ENCODE results near the gene UNC13A.
A peak's percentile ranks its signal among the peaks of the same experiment; 100 is the strongest.
"Not testable (repeated sequence)": the region's sequence is repeated elsewhere in the genome, so short reads cannot be mapped to it uniquely, and the experiment has no call there.

The UNC13A gene

DNA sequence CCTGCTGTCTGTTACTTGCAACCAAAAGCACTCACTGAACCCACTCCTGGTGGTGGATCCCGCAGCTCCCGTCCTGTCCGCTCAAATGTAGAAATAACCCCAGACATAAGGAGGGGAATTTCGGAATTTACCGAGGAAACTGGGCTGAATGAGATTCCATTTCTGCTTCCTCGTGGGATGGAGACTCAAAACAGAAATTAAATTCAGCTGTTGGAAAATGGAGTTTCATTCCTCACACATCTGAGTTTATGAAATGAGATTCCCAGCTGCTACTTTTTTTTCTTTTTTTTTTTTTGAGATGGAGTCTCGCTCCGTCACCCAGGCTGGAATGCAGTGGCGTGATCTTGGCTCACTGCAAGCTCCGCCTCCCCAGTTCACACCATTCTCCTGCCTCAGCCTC is 88.4 kb downstream of the UNC13A start:
- no peaks in the 10 kb centered on the region for H3K27me3 ChIP-seq (ENCODE audit: insufficient read depth, low read length)
- 92% methylated on average over 10 of the region's 10 CpGs for WGBS
- no peak overlapping the region for H3K9ac ChIP-seq (ENCODE audit: low read depth, low read length)

GRCh38 chr19:17598953-17599352 is 89.2 kb downstream of the UNC13A start:
- Histone ChIP-seq H3K4me3 (ENCODE audit: low read length) (no peak overlapping the region), H3K27me3 (ENCODE audit: insufficient read depth, low read length) (no peaks in the 10 kb centered on the region), H3K4me1 (ENCODE audit: insufficient read depth, low read length) (peaks cover 6% of the 10 kb centered on the region; the same call in 1 of the 2 replicates), H3K9me3 (ENCODE audit: insufficient read depth, low read depth, low read length) (no peaks in the 10 kb centered on the region), H3K27ac (ENCODE audit: low read depth, low read length) (no peak overlapping the region), H3K9ac (ENCODE audit: low read depth, low read length) (no peak overlapping the region), H3K36me3 (ENCODE audit: insufficient read depth, low read length) (no peaks in the 10 kb centered on the region)
- 95% methylated on average over 9 of the region's 9 CpGs for WGBS

More for the DNA sequence above, 88.4 kb downstream of the UNC13A start:
- H3K4me1 ChIP-seq (ENCODE audit: insufficient read depth, low read length) = peaks cover 6% of the 10 kb centered on the region; the same call in 1 of the 2 replicates
- no peak overlapping the region for H3K4me3 ChIP-seq (ENCODE audit: low read length)
- H3K36me3 ChIP-seq (ENCODE audit: insufficient read depth, low read length) = no peaks in the 10 kb centered on the region
- no peak overlapping the region for H3K27ac ChIP-seq (ENCODE audit: low read depth, low read length)
- no peaks in the 10 kb centered on the region for H3K9me3 ChIP-seq (ENCODE audit: insufficient read depth, low read depth, low read length)

- not testable (repeated sequence) for H3K27me3 ChIP-seq (ENCODE audit: insufficient read depth, low read length); H3K36me3 ChIP-seq (ENCODE audit: insufficient read depth, low read length); H3K4me1 ChIP-seq (ENCODE audit: insufficient read depth, low read length); H3K27ac ChIP-seq (ENCODE audit: low read depth, low read length); H3K9ac ChIP-seq (ENCODE audit: low read depth, low read length); H3K9me3 ChIP-seq (ENCODE audit: insufficient read depth, low read depth, low read length); H3K4me3 ChIP-seq (ENCODE audit: low read length)
- 39% methylated on average over 8 of the region's 8 CpGs for WGBS
Measured at GRCh38 chr19:17598063-17598462, 90.1 kb downstream of the UNC13A start.

GRCh38 chr19:17594296-17594695 is 93.9 kb downstream of the UNC13A start:
- not testable (repeated sequence) for H3K36me3 ChIP-seq (ENCODE audit: insufficient read depth, low read length); H3K4me3 ChIP-seq (ENCODE audit: low read length); H3K9me3 ChIP-seq (ENCODE audit: insufficient read depth, low read depth, low read length); H3K9ac ChIP-seq (ENCODE audit: low read depth, low read length); H3K4me1 ChIP-seq (ENCODE audit: insufficient read depth, low read length); H3K27me3 ChIP-seq (ENCODE audit: insufficient read depth, low read length); H3K27ac ChIP-seq (ENCODE audit: low read depth, low read length)
- 80% methylated on average over 7 of the region's 7 CpGs for WGBS

DNA sequence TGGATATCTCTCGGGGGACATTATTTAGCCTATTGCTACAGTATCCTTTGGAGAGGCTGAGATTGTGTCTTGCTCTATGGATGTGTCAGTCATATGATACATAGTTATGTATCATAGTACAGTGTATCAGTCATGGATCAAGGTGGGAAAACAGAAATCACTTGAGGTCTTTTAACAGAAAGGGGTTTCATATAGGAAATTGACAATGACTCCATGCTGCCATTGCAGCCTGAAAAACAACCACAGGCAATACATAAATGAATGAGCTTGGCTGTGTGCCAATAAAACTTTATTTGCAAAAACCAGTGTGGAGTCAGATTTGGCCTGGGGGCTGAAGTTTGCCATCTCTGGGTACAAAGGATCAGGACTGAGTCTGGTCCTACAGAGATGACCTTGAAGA is 97.3 kb downstream of the UNC13A start:
- no peaks in the 10 kb centered on the region for H3K9me3 ChIP-seq (ENCODE audit: insufficient read depth, low read depth, low read length)
- no peak overlapping the region for H3K27ac ChIP-seq (ENCODE audit: low read depth, low read length)
- WGBS = 45% methylated on average over 1 of the region's 1 CpG
- no peak overlapping the region for H3K9ac ChIP-seq (ENCODE audit: low read depth, low read length)
- no peak overlapping the region for H3K4me3 ChIP-seq (ENCODE audit: low read length)
- H3K36me3 ChIP-seq (ENCODE audit: insufficient read depth, low read length) = no peaks in the 10 kb centered on the region
- no peaks in the 10 kb centered on the region for H3K27me3 ChIP-seq (ENCODE audit: insufficient read depth, low read length)
- H3K4me1 ChIP-seq (ENCODE audit: insufficient read depth, low read length) = no peaks in the 10 kb centered on the region

DNA sequence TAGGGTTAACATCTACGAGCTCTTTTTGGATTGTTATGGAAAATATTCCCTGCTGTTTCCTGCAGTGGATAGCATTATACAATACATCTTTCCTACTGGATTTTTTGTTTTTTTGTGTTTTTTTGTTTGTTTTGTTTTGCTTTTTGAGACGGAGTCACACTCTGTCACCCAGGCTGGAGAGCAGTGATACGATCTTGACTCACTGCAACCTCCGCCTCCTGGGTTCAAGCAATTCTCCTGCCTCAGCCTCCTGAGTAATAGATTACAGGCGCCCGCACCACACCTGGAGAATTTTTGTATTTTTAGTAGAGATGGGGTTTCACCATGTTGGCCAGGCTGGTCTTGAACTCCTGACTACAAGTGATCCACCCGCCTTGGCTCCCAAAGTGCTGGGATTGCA is 102.8 kb downstream of the UNC13A start:
- peaks cover 25% of the 10 kb centered on the region for H3K36me3 ChIP-seq (ENCODE audit: insufficient read depth, low read length)
- not testable (repeated sequence) for H3K27me3 ChIP-seq (ENCODE audit: insufficient read depth, low read length); H3K4me1 ChIP-seq (ENCODE audit: insufficient read depth, low read length); H3K4me3 ChIP-seq (ENCODE audit: low read length); H3K9me3 ChIP-seq (ENCODE audit: insufficient read depth, low read depth, low read length); H3K27ac ChIP-seq (ENCODE audit: low read depth, low read length); H3K9ac ChIP-seq (ENCODE audit: low read depth, low read length)
- 87% methylated on average over 6 of the region's 7 CpGs for WGBS

DNA sequence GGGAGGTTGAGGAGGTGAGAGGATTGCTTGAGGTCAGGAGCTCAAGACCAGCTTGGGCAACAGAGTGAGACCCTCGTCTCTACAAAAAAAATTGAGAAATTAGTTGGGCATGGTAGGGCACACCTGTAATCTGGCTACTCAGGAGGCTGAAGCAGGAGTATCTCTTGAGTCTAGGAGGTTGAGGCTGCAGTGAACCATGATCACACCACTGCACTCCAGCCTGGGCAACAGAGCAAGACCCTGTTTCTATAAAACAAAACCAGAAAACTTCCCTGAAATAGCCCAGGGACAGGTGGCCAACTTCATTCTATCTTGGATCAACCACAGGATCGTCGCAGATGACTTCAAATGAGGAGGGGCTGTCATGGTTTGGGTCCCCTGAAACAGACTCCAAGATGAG is 104.0 kb downstream of the UNC13A start:
- H3K4me1 ChIP-seq (ENCODE audit: insufficient read depth, low read length) = peaks cover 7% of the 10 kb centered on the region; the same call in 1 of the 2 replicates
- no peaks in the 10 kb centered on the region for H3K9me3 ChIP-seq (ENCODE audit: insufficient read depth, low read depth, low read length)
- H3K36me3 ChIP-seq (ENCODE audit: insufficient read depth, low read length) = peaks cover 26% of the 10 kb centered on the region
- H3K27me3 ChIP-seq (ENCODE audit: insufficient read depth, low read length) = no peaks in the 10 kb centered on the region
- H3K27ac ChIP-seq (ENCODE audit: low read depth, low read length) = no peak overlapping the region
- no peak overlapping the region for H3K9ac ChIP-seq (ENCODE audit: low read depth, low read length)
- H3K4me3 ChIP-seq (ENCODE audit: low read length) = no peak overlapping the region
- 88% methylated on average over 3 of the region's 3 CpGs for WGBS

- WGBS = 87% methylated on average over 8 of the region's 8 CpGs
- H3K4me1 ChIP-seq (ENCODE audit: insufficient read depth, low read length) = peaks cover 8% of the 10 kb centered on the region; the same call in 1 of the 2 replicates
- no peaks in the 10 kb centered on the region for H3K9me3 ChIP-seq (ENCODE audit: insufficient read depth, low read depth, low read length)
- no peak overlapping the region for H3K9ac ChIP-seq (ENCODE audit: low read depth, low read length)
- H3K27ac ChIP-seq (ENCODE audit: low read depth, low read length) = no peak overlapping the region
- H3K36me3 ChIP-seq (ENCODE audit: insufficient read depth, low read length) = peaks cover 32% of the 10 kb centered on the region
- no peak overlapping the region for H3K4me3 ChIP-seq (ENCODE audit: low read length)
- H3K27me3 ChIP-seq (ENCODE audit: insufficient read depth, low read length) = no peaks in the 10 kb centered on the region
Measured at GRCh38 chr19:17582613-17583012, 105.5 kb downstream of the UNC13A start.

DNA sequence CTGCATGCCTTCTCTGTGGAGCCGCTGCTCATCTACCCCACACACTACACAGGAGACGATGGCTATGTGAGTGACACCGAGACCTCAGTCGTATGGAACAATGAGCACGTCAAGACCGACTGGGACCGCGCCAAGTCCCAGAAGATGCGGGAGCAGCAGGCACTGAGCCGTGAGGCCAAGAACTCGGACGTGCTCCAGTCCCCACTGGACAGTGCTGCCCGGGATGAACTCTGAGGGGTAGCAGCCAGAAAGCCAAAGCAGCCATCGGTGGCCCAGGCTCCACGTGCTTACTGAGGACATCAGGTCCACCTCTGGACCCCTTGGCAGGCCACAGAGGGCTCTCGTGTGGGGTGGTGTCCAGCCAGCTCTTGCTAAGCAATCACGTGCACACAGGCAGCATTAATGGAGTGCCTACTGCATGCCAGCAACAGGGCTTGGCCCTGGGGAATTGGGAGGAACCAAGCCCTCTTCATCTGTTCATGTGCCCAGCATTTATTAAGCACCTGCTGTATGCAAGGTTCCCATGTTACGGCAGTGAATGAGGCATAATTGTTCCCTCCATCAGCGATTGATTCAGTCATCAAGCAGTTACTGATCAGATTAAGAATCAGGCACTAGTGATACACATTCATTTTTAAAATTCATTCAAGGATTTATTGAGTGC is 106.8 kb downstream of the UNC13A start:
- Histone ChIP-seq H3K27me3 (ENCODE audit: insufficient read depth, low read length) (no peaks in the 10 kb centered on the region), H3K4me3 (ENCODE audit: low read length) (no peak overlapping the region), H3K36me3 (ENCODE audit: insufficient read depth, low read length) (peaks cover 32% of the 10 kb centered on the region), H3K9me3 (ENCODE audit: insufficient read depth, low read depth, low read length) (no peaks in the 10 kb centered on the region), H3K9ac (ENCODE audit: low read depth, low read length) (no peak overlapping the region), H3K27ac (ENCODE audit: low read depth, low read length) (no peak overlapping the region), H3K4me1 (ENCODE audit: insufficient read depth, low read length) (peaks cover 8% of the 10 kb centered on the region; the same call in 1 of the 2 replicates)
- WGBS = 96% methylated on average over 19 of the region's 19 CpGs

DNA sequence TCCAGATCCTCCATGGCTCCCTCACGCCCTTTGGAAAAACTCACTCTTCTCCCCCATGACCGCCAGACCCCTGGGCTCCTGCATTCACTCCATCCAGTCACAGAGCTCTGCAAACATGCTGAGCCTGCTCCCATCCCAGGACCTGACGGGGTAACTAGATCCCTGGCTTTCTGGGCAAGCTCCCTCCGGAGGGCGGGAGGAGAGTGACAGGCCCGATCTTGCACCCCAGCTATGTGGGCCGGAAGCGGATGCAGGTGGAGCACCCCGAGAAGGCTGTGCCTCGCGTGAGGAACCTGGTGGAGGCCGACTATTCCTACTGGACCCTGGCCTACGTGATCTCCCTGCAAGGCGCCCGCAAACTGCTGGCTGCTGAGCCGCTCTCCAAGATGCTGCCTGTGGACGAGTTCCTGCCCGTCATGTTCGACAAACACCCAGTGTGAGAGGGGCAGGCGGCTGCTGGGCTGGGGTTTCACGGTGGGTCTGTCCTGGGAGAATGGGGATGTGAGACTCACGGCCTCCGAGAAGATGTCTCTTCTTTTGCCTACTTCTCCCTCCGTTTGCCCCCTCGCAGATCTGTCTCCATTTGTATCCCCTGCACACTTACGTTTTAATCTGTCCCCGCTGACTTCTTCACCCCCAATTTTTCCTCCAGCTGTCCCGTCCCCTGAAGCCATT is 107.5 kb downstream of the UNC13A start:
- no peaks in the 10 kb centered on the region for H3K27me3 ChIP-seq (ENCODE audit: insufficient read depth, low read length)
- no peaks in the 10 kb centered on the region for H3K9me3 ChIP-seq (ENCODE audit: insufficient read depth, low read depth, low read length)
- no peak overlapping the region for H3K27ac ChIP-seq (ENCODE audit: low read depth, low read length)
- WGBS = 94% methylated on average over 28 of the region's 28 CpGs
- peaks cover 8% of the 10 kb centered on the region; the same call in 1 of the 2 replicates for H3K4me1 ChIP-seq (ENCODE audit: insufficient read depth, low read length)
- H3K4me3 ChIP-seq (ENCODE audit: low read length) = no peak overlapping the region
- H3K36me3 ChIP-seq (ENCODE audit: insufficient read depth, low read length) = peaks cover 32% of the 10 kb centered on the region
- no peak overlapping the region for H3K9ac ChIP-seq (ENCODE audit: low read depth, low read length)

DNA sequence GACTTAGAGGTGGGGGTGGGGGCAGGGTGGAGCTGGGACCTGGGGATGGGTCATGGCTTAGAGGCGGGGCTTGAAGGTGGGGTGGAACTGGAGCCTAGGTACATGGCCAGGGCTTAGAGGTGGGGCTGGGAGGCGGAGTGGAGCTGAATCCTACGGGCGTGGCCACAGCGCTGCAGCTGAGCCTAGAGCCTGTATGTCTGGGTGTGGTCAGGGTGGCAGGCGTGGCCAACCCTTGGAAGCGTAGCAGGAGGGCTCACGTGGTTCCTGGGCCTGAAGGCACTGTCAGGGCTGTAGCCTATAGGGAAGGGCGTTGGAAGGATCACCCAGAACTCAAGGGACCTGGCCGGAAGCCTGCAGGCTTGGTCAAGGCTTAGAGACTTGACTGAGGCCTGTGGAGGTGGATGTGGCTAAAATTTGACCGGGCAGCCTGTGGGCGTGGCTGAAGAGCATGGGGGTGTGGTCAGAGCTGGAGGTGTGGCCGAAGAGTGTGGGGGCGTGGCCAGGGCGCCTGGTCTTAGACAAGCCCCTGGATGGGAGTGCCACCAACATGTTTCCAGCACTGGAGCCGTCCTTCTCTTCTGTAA is 108.4 kb downstream of the UNC13A start:
- peaks cover 8% of the 10 kb centered on the region; the same call in 1 of the 2 replicates for H3K4me1 ChIP-seq (ENCODE audit: insufficient read depth, low read length)
- no peak overlapping the region for H3K9ac ChIP-seq (ENCODE audit: low read depth, low read length)
- no peak overlapping the region; the same call in 1 of the 2 replicates for H3K27ac ChIP-seq (ENCODE audit: low read depth, low read length)
- H3K36me3 ChIP-seq (ENCODE audit: insufficient read depth, low read length) = peaks cover 33% of the 10 kb centered on the region
- H3K27me3 ChIP-seq (ENCODE audit: insufficient read depth, low read length) = no peaks in the 10 kb centered on the region
- H3K9me3 ChIP-seq (ENCODE audit: insufficient read depth, low read depth, low read length) = no peaks in the 10 kb centered on the region
- H3K4me3 ChIP-seq (ENCODE audit: low read length) = peak overlapping the region; percentile 35
- WGBS = 50% methylated on average over 16 of the region's 16 CpGs
